HG03066 (cell line): ENCODE measurements around the gene SCO1.
"Not testable (repeated sequence)": the region's sequence is repeated elsewhere in the genome, so short reads cannot be mapped to it uniquely, and the experiment has no call there.

ENCODE experiments used
- ATAC-seq: cut with Tn5 transposase; IDR thresholded peaks from one replicate; pipeline ENCODE4 v1.9.1; 2021; ENCODE audit warnings: low read depth; ENCODE audit not compliant: unreplicated experiment

SCO1 gene

DNA sequence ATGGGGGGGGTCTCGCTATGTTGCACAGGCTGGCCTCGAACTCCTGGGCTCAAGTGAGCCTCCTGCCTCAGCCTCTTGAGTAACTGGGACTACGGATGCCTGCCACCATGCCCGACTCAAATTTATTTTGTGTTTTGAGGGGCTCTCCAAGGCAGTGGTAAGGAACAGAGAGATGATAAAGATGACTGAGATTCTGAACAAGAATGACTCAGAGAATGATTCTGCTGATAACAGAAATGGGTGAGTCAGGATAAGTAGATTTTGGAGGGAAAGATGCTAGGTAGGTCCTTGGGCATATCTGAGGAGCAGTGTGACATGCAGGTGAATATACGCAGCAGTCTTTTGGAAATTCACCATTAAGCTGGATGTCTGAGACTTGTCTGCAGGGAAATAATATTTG lies 29.9 kb upstream of the SCO1 start:
- ATAC-seq: no peak

- no peak for ATAC-seq
Observed at GRCh38 chr17:10726196-10726595, 28.9 kb upstream of the SCO1 start.

GRCh38 chr17:10725262-10725661 lies 27.9 kb upstream of the SCO1 start:
- ATAC-seq: no peak

- ATAC-seq: no peak
Observed at GRCh38 chr17:10724546-10725195, 27.3 kb upstream of the SCO1 start.

GRCh38 chr17:10718547-10718946 lies 21.2 kb upstream of the SCO1 start:
- no peak for ATAC-seq

DNA sequence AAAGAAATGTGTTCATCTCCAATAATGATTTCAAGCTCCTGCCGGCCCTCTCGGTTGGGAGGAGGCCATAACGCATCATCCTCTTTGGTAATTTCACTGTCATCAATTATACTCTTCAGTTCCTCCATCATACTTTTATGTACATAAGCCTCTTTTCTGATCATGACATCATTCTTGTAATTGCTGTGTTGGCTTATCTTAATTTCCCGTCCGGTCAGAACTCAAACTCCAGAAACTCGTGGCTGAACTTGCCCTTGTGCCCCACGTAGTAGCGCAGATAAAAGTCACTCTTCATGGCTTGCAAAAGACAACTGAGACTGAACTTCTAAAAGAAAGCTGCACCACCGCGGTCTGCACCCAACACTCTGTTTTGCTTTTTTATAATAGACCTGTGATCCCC lies 18.9 kb upstream of the SCO1 start:
- no peak for ATAC-seq

GRCh38 chr17:10713318-10713717 lies 16.0 kb upstream of the SCO1 start:
- no peak for ATAC-seq

DNA sequence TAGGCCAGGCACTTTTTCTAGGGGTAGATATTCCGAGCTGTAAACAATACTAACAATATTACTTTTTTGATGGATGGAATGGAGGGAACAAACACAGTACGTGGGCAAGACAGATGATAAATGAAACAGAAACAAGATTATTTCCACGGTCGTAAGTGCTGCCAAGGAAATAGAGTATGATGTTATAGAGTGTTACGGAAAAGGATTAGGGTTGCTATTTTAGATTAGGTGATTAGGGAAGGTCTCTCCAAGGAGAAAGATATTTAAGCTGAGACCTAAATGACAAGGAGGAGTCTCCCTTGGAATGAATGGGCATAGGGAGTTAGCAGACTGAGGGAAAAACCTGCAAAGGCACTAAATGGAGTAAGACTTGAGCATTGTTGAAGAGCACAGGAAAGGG lies 8.4 kb upstream of the SCO1 start:
- no peak for ATAC-seq

DNA sequence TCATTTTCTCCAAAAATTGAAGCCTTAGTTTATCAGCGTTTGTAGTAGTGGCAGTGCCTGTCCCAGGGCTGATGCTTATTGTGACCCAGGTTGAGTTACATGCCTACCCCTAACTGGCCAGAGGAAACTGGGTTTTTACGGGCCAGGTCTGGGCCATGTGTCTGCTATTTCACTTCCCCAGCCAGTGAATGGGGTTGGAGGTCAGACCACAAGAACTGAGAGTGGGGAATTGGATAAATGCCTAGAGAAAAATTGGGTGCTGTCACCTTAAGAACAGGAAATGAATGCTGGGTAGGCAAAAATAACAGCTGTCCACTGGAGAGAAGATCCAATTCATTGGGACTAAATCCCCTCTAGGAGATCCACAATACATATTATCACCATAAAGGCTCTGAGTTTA lies 5.2 kb upstream of the SCO1 start:
- ATAC-seq: no peak

GRCh38 chr17:10699856-10700255 lies 2.5 kb upstream of the SCO1 start:
- no peak for ATAC-seq

- no peak for ATAC-seq
Observed at GRCh38 chr17:10698096-10698818, 924 bp upstream of the SCO1 start.

GRCh38 chr17:10695875-10696407 lies 1.4 kb downstream of the SCO1 start:
- not testable (repeated sequence) for ATAC-seq

- no peak for ATAC-seq
Observed at GRCh38 chr17:10687499-10687898, 9.8 kb downstream of the SCO1 start.

- ATAC-seq: no peak
Observed at GRCh38 chr17:10683853-10684252, 13.5 kb downstream of the SCO1 start.

DNA sequence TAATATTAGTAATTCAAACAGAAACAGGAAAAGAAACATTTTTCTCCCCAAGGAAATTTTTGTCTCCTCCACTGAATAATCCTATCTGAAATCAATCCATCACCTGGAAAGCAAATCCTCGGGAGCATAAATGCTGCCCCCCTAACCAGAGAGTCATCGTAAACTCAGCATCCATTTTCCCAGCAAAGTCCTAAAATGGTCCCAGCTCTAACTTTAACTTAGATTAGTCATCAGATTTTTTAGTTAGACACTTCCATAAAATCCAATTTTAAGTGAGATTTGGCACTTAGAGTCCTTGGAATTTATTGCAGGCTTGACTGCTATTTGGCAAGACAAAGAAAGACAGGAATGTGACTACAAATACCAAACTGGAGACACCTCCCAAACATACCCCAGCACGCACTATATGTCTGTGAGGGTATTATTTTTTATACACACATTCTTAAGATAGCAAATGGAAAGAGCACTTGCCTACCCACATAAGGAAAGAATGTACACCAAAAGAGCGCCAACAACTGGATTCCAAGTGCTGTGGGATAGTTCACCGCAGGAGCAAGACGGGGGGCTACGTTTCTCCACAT lies 15.4 kb downstream of the SCO1 start:
- ATAC-seq: no peak

GRCh38 chr17:10674704-10675103 lies 22.6 kb downstream of the SCO1 start:
- ATAC-seq: no peak

GRCh38 chr17:10673312-10673711 lies 24.0 kb downstream of the SCO1 start:
- ATAC-seq: no peak

GRCh38 chr17:10668775-10669174 lies 28.6 kb downstream of the SCO1 start:
- no peak for ATAC-seq

DNA sequence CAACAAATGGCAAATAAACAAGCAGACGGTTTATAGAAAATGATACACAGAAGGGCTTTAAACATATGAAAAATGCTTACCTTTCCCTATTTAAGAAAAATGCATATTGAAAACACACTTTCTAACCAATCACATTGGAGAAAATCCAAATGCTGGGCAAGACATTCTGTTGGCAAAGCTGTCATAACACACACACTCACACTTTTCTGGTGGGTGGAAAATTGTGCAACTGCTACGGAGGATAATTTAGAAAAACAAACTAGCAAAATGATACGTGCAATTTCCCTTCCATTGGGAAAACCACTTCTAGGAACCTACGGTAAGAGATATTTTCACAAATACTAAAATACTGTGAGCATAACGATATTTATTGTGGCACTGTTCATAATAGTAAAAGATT lies 30.4 kb downstream of the SCO1 start:
- no peak for ATAC-seq

- no peak for ATAC-seq
Observed at GRCh38 chr17:10664571-10664970, 32.8 kb downstream of the SCO1 start.

- no peak for ATAC-seq
Observed at GRCh38 chr17:10663231-10663630, 34.1 kb downstream of the SCO1 start.

DNA sequence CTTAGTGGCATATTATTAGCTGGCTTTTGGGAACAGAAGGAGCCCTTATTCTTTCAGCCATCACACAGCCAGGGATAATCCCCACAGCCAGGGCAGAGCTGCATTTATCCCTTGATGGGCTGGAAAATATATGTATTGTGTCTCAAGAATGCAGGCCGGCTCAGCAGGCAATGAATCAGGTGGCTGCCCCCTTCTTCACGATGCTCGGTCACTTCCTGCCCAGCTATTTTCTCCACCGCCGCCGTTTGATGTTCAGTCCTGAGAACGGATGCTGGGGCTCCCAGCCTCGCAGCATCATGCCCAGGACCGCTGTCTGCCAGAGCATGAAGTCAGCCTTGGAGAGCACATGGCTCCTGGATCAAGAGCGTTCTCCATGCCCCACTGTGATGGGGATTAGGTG lies 35.9 kb downstream of the SCO1 start:
- ATAC-seq: no peak
